ENCODE results near the gene GREM2. TPM values are rescaled to one million over a fixed set of nuclear protein-coding genes. Genes with fewer than 3 reads are reported as not detected.

Gene GREM2
- total RNA-seq, 1 donor from 2014 or later: 4.2 TPM

DNA sequence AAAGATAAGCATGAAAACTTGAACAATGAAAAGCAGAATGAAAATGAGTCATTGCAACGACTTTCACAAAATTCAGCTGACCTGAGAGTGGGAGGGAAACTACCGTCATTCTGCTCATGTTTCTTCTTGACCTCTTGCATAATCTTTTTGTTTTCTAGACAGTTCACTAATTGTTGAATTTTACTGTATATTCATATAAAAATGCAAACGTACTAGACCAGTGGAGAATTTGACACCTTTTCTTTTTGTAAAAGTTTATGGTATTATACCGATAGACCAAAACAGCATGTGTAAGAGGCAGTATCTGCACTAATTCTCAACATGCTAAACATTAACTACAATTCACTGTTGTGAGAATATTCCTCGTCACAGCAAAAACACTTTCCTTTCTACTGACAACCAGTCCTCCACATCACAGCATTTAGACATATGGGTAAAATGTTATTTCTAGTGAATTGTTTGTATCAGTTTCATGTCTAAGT lies 137.8 kb downstream of the GREM2 start:
- Mint-ChIP-seq H3K9me3 (no peaks in the 10 kb centered on the region), H3K27ac (no peak overlapping the region), H3K36me3 (no peaks in the 10 kb centered on the region), H3K4me3 (no peak overlapping the region), H3K27me3 (no peaks in the 10 kb centered on the region), H3K4me1 (ENCODE audit: unreplicated experiment) (no peaks in the 10 kb centered on the region)
- no peak for DNase-seq (ENCODE audit: extremely low spot score, unreplicated experiment)
- TF ChIP-seq, protein P1, sequence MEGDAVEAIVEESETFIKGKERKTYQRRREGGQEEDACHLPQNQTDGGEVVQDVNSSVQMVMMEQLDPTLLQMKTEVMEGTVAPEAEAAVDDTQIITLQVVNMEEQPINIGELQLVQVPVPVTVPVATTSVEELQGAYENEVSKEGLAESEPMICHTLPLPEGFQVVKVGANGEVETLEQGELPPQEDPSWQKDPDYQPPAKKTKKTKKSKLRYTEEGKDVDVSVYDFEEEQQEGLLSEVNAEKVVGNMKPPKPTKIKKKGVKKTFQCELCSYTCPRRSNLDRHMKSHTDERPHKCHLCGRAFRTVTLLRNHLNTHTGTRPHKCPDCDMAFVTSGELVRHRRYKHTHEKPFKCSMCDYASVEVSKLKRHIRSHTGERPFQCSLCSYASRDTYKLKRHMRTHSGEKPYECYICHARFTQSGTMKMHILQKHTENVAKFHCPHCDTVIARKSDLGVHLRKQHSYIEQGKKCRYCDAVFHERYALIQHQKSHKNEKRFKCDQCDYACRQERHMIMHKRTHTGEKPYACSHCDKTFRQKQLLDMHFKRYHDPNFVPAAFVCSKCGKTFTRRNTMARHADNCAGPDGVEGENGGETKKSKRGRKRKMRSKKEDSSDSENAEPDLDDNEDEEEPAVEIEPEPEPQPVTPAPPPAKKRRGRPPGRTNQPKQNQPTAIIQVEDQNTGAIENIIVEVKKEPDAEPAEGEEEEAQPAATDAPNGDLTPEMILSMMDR (conservative IDR thresholded peaks at IDR 0.05): no peak

DNA sequence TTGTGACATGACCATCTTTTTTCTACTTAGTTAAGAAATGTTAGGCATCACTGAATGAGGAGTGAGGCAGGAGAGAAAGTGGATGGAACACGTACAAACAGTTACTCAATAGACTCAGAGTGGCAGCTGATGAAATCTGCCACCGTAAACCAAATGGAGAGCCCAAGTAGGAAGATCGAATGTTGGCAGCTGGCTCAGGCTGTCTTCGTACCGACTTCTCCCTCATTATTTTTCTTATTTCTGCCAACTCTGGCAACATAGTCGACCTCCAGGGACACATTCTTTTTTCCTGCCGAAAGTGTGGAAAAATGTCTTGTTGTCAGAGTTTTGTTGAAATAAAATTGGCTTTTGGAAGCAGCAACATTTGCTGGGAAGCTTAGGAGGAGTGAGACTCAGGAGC lies 143.3 kb downstream of the GREM2 start:
- TF ChIP-seq, protein P1 (conservative IDR thresholded peaks at IDR 0.05): no peak
- Mint-ChIP-seq H3K27me3 (no peaks in the 10 kb centered on the region), H3K4me1 (ENCODE audit: unreplicated experiment) (peaks cover 25% of the 10 kb centered on the region)

DNA sequence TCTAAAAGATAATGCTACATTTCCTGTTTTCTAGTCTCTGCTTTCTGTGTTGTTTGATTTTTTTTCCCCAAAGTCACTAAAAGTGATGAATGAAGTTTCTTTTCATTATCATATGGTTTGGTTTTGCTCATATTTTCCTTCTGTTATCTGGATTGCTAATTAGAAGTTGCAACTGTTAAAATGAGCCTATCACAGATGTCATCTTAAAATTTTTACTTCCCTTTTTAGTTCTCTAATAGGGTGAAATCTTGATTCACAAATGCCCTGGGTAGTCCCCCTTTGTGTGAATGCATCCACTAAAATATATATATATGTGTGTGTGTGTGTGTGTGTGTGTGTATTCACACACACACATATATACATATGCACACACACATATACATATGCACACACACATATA lies 144.1 kb downstream of the GREM2 start:
- no peaks in the 10 kb centered on the region for H3K36me3 Mint-ChIP-seq
- peaks cover 3% of the 10 kb centered on the region for H3K9me3 Mint-ChIP-seq
- H3K27me3 Mint-ChIP-seq: no peaks in the 10 kb centered on the region
- no peak overlapping the region for H3K4me3 Mint-ChIP-seq
- no peak overlapping the region for H3K27ac Mint-ChIP-seq
- no peak for DNase-seq (ENCODE audit: extremely low spot score, unreplicated experiment)
- H3K4me1 Mint-ChIP-seq (ENCODE audit: unreplicated experiment): peaks cover 29% of the 10 kb centered on the region
- TF ChIP-seq, protein P1 (conservative IDR thresholded peaks at IDR 0.05): no peak

More for the DNA sequence above, 143.3 kb downstream of the GREM2 start:
- no peak for DNase-seq (ENCODE audit: extremely low spot score, unreplicated experiment)
- Mint-ChIP-seq H3K9me3 (no peaks in the 10 kb centered on the region), H3K4me3 (no peak overlapping the region), H3K27ac (no peak overlapping the region), H3K36me3 (no peaks in the 10 kb centered on the region)

DNA sequence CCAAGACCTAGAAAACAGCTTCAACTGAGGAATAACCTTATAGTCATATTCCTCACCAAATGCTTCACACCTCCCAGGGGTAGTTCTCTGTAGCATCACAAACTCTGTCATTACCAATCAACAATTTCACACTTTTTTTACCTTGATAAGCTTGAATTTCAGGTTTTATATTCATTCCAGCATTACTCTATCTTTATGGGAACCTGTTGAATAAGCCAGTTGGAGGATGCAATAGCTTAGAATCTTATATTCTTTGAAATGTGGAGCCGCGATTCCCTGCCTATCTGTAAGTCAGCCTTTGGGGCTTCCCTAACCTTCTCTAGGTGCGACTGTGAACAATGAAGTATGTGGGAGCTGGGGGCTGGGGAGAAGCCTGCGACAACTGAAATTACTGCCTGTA lies 145.4 kb downstream of the GREM2 start:
- peaks cover 34% of the 10 kb centered on the region for H3K4me1 Mint-ChIP-seq (ENCODE audit: unreplicated experiment)
- H3K27ac Mint-ChIP-seq: no peak overlapping the region
- DNase-seq (ENCODE audit: extremely low spot score, unreplicated experiment): no peak
- no peak overlapping the region for H3K4me3 Mint-ChIP-seq
- TF ChIP-seq, protein P1 (conservative IDR thresholded peaks at IDR 0.05): no peak
- H3K27me3 Mint-ChIP-seq: peaks cover 3% of the 10 kb centered on the region
- H3K9me3 Mint-ChIP-seq: peaks cover 7% of the 10 kb centered on the region
- H3K36me3 Mint-ChIP-seq: no peaks in the 10 kb centered on the region

DNA sequence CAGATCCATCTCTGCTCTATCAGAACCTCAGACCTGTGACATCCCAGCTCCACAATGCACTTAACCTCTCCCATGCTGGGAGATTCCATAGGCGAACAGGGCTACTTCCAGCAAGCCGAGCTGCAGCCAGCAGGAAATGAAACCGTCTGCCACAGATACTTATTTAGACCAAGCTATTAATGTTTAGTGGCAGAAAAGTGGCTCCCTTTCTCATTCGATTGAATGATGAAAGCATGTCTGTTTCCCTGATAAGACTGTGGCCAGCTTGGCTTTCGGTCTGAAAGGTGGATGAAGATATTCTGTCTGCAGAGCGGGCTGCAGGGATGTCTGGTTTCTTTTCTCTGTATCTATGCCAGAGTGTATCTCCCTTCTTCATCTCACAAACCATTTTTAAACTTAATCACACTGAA lies 146.4 kb downstream of the GREM2 start:
- TF ChIP-seq, protein P1 (conservative IDR thresholded peaks at IDR 0.05): no peak
- Mint-ChIP-seq H3K27ac (no peak overlapping the region), H3K4me3 (peak overlapping the region; percentile 22), H3K4me1 (ENCODE audit: unreplicated experiment) (peaks cover 34% of the 10 kb centered on the region), H3K9me3 (peaks cover 7% of the 10 kb centered on the region), H3K27me3 (peaks cover 3% of the 10 kb centered on the region), H3K36me3 (no peaks in the 10 kb centered on the region)
- no peak for DNase-seq (ENCODE audit: extremely low spot score, unreplicated experiment)

DNA sequence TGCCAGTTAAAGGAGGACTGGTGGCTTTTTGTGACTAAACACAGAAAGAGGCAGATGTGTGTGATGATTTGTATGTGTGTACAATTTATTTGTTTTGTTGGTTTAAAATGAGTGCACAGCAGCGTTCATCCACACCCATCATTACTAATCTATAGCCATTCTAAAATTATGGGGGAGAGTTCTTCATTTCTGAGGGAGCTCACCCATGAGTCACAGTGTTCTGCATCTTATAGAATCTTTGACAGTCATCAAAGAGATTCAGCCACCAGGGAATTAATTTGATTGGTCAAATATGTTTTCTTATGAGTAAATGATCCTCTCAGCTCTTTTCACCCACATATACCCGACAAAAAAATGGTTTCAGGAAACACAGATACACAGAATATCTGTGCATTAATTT lies 147.9 kb downstream of the GREM2 start:
- TF ChIP-seq, protein P1 (conservative IDR thresholded peaks at IDR 0.05): no peak
- Mint-ChIP-seq H3K27ac (no peak overlapping the region), H3K9me3 (peaks cover 7% of the 10 kb centered on the region), H3K4me1 (ENCODE audit: unreplicated experiment) (peaks cover 34% of the 10 kb centered on the region), H3K36me3 (no peaks in the 10 kb centered on the region), H3K27me3 (peaks cover 3% of the 10 kb centered on the region), H3K4me3 (no peak overlapping the region)
- DNase-seq (ENCODE audit: extremely low spot score, unreplicated experiment): no peak

Data from type B pancreatic cell (in vitro differentiated cells).